H1 (cell line): ENCODE results near the gene ACTR8. TPM values are rescaled to one million over a fixed set of nuclear protein-coding genes. Genes with fewer than 3 reads are reported as not detected.

Source experiments
- CTCF ChIA-PET: fragments of 300-600 bp; sonication (Branson Sonifier 250); formaldehyde crosslinking; loops from one replicate; lab custom pipeline; 2021; ENCODE audit not compliant: partially characterized antibody; lab: Charles Lee
- POLR2A ChIA-PET: fragments of 300-600 bp; sonication (Branson Sonifier 250); formaldehyde crosslinking; loops from one replicate; lab custom pipeline; 2021; ENCODE audit warnings: inconsistent platforms; ENCODE audit not compliant: partially characterized antibody; lab: Charles Lee
- DNase-seq, 2 experiments: peaks; one replicate each; pipeline versions ENCODE4 v3.0.0 to v3.0.0-alpha.2; 2010 to 2022; ENCODE audit warnings: low spot score in 2 of 2, low read depth in 1 of 2, mixed read lengths in 1 of 2
- FAIRE-seq: peaks from 2 replicates; lab custom pipeline; 2011; peaks lifted over from hg19 to GRCh38; lab: Jason Lieb, UNC
- H2AFZ ChIP-seq: 2 replicates; pipeline ENCODE4 v1.8.1; 2012; ENCODE audit warnings: low read length, inconsistent platforms
- H2AK5ac ChIP-seq: 2 replicates; pipeline ENCODE4 v1.6.1; 2013; ENCODE audit warnings: low read depth, low read length
- H2BK120ac ChIP-seq: replicated peaks from 2 replicates; pipeline ENCODE3; 2013; ENCODE audit warnings: low read depth, low read length, inconsistent platforms
- H2BK12ac ChIP-seq: 2 replicates; pipeline ENCODE4 v1.6.1; 2013; ENCODE audit warnings: low read depth, low read length
- H2BK15ac ChIP-seq: 2 replicates; pipeline ENCODE4 v1.6.1; 2013; ENCODE audit warnings: low read length
- H2BK20ac ChIP-seq: 2 replicates; pipeline ENCODE4 v1.6.1; 2013; ENCODE audit warnings: low read length
- H2BK5ac ChIP-seq: 2 replicates; pipeline ENCODE4 v1.6.1; 2013; ENCODE audit warnings: low read depth, low read length
- H3K14ac ChIP-seq: 2 replicates; pipeline ENCODE4 v1.6.1; 2013; ENCODE audit warnings: inconsistent platforms; ENCODE audit not compliant: insufficient read length
- H3K18ac ChIP-seq: 2 replicates; pipeline ENCODE4 v1.6.1; 2013; ENCODE audit warnings: low read length; ENCODE audit errors: extremely low read depth
- H3K23ac ChIP-seq: 2 replicates; pipeline ENCODE4 v1.6.1; 2013; ENCODE audit warnings: inconsistent platforms; ENCODE audit not compliant: insufficient read length
- H3K23me2 ChIP-seq: 2 replicates; pipeline ENCODE4 v1.6.1; 2013; ENCODE audit warnings: low read depth, low read length
- H3K27ac ChIP-seq: 2 replicates; pipeline ENCODE4 v1.6.1; 2011; ENCODE audit warnings: low read depth, low read length, inconsistent platforms
- H3K27me3 ChIP-seq, 4 experiments: replicated peaks in 1 of 4; 1 replicate in 1 of 4; 2 replicates in 3 of 4; pipeline versions ENCODE4 v1.6.1 to v1.8.1; 2011 to 2013; ENCODE audit warnings: low read length in 3 of 4, mild to moderate bottlenecking in 3 of 4, inconsistent platforms in 2 of 4, mixed read lengths in 2 of 4, moderate library complexity in 1 of 4; ENCODE audit not compliant: control insufficient read depth in 3 of 4, insufficient read depth in 3 of 4; ENCODE audit errors: extremely low read depth in 1 of 4
- H3K36me3 ChIP-seq, 4 experiments: 2 replicates each; pipeline versions ENCODE4 v1.6.1 to v1.8.1; 2011 to 2013; ENCODE audit warnings: mild to moderate bottlenecking in 4 of 4, low read length in 3 of 4, moderate library complexity in 2 of 4, control low read depth in 1 of 4, inconsistent platforms in 1 of 4; ENCODE audit not compliant: insufficient read depth in 4 of 4, control insufficient read depth in 2 of 4
- H3K4ac ChIP-seq: replicated peaks from 2 replicates; pipeline ENCODE3; 2013; ENCODE audit warnings: low read length, low read depth, mixed read lengths, inconsistent platforms; ENCODE audit not compliant: insufficient read length
- H3K4me1 ChIP-seq, 4 experiments: replicated peaks in 1 of 4; 1 replicate in 1 of 4; 2 replicates in 3 of 4; pipeline versions ENCODE4 v1.6.1 to v1.8.1; 2011 to 2013; ENCODE audit warnings: low read length in 3 of 4, inconsistent platforms in 2 of 4, mixed read lengths in 1 of 4; ENCODE audit not compliant: insufficient read depth in 4 of 4, control insufficient read depth in 3 of 4
- H3K4me2 ChIP-seq, 2 experiments: 2 replicates each; pipeline versions ENCODE4 v1.6.1 to v1.8.1; 2011 to 2013; ENCODE audit warnings: low read depth in 2 of 2, low read length in 2 of 2, control low read depth in 1 of 2, inconsistent platforms in 1 of 2, mild to moderate bottlenecking in 1 of 2; ENCODE audit not compliant: insufficient read depth in 1 of 2
- H3K4me3 ChIP-seq, 4 experiments: fragments of 200-600, 300-600 bp in 1 of 4; sonication (generic), shearing (Covaris generic), sonication (Bioruptor Twin) in 1 of 4; 2 replicates each; pipeline versions ENCODE4 v1.5.1 to v1.8.1; 2011 to 2016; ENCODE audit warnings: low read length in 4 of 4, low read depth in 3 of 4, control low read depth in 2 of 4, inconsistent platforms in 2 of 4, mild to moderate bottlenecking in 2 of 4, mixed read lengths in 1 of 4, moderate library complexity in 1 of 4; ENCODE audit not compliant: insufficient read depth in 2 of 4; ENCODE audit errors: extremely low read depth in 1 of 4
- H3K56ac ChIP-seq: replicated peaks from 2 replicates; pipeline ENCODE3; 2013; ENCODE audit warnings: low read depth, mild to moderate bottlenecking, mixed read lengths, low read length, inconsistent platforms; ENCODE audit not compliant: insufficient read length
- H3K79me1 ChIP-seq: 2 replicates; pipeline ENCODE4 v1.6.1; 2013; ENCODE audit warnings: low read depth, low read length, control low read depth
- H3K79me2 ChIP-seq, 2 experiments: 2 replicates each; pipeline versions ENCODE4 v1.6.1 to v1.8.1; 2012 to 2013; ENCODE audit warnings: low read length in 2 of 2, mild to moderate bottlenecking in 2 of 2, inconsistent platforms in 1 of 2; ENCODE audit not compliant: insufficient read depth in 2 of 2, control insufficient read depth in 1 of 2
- H3K9ac ChIP-seq, 4 experiments: replicated peaks in 1 of 4; 1 replicate in 1 of 4; 2 replicates in 3 of 4; pipeline versions ENCODE4 v1.6.1 to v1.8.1; 2011 to 2013; ENCODE audit warnings: low read depth in 3 of 4, low read length in 3 of 4, control low read depth in 2 of 4, mild to moderate bottlenecking in 2 of 4, moderate library complexity in 2 of 4, inconsistent platforms in 1 of 4; ENCODE audit errors: extremely low read depth in 1 of 4
- H3K9me3 ChIP-seq, 2 experiments: 2 replicates each; pipeline versions ENCODE4 v1.6.1 to v1.8.1; 2012 to 2013; ENCODE audit warnings: mild to moderate bottlenecking in 2 of 2, moderate library complexity in 2 of 2, control low read depth in 1 of 2, inconsistent platforms in 1 of 2, low read depth in 1 of 2, low read length in 1 of 2, mixed read lengths in 1 of 2; ENCODE audit not compliant: insufficient read depth in 2 of 2
- H4K20me1 ChIP-seq, 2 experiments: replicated peaks in 1 of 2; 2 replicates each; pipeline versions ENCODE3 to v1.8.1; 2011 to 2013; ENCODE audit warnings: inconsistent platforms in 2 of 2, low read length in 2 of 2, mild to moderate bottlenecking in 1 of 2; ENCODE audit not compliant: insufficient read depth in 2 of 2, control insufficient read depth in 1 of 2
- H4K5ac ChIP-seq: 2 replicates; pipeline ENCODE4 v1.6.1; 2013; ENCODE audit warnings: low read length, low read depth, mixed read lengths, inconsistent platforms; ENCODE audit not compliant: insufficient read length
- H4K8ac ChIP-seq: 2 replicates; pipeline ENCODE4 v1.8.0; 2013; ENCODE audit warnings: mild to moderate bottlenecking, moderate library complexity, low read length, inconsistent platforms; ENCODE audit not compliant: insufficient read depth; ENCODE audit errors: extremely low read depth
- H4K91ac ChIP-seq: replicated peaks from 2 replicates; pipeline ENCODE3; 2013; ENCODE audit warnings: low read length, mixed read lengths, inconsistent platforms; ENCODE audit not compliant: insufficient read length
- BCL11A ChIP-seq, 2 experiments: IDR thresholded peaks; one replicate each; pipeline ENCODE4 v1.6.1; 2011; ENCODE audit warnings: low read depth in 2 of 2, low read length in 2 of 2, mild to moderate bottlenecking in 2 of 2
- CEBPB ChIP-seq: IDR thresholded peaks from 2 replicates; pipeline ENCODE4 v1.6.1; 2012; ENCODE audit warnings: low read depth, low read length
- FOSL1 ChIP-seq: IDR thresholded peaks from 2 replicates; pipeline ENCODE4 v1.6.1; 2011; ENCODE audit warnings: mild to moderate bottlenecking, low read depth, low read length, moderate library complexity; ENCODE audit not compliant: insufficient read depth
- RFX5 ChIP-seq: IDR thresholded peaks from 2 replicates; pipeline ENCODE4 v1.6.1; 2011; ENCODE audit warnings: low read depth, low read length, improper control_type of control experiment, borderline replicate concordance
- WGBS, 2 experiments: shearing (Covaris generic) in 1 of 2; methylation state at CpG; one replicate each; pipeline versions ENCODE4 v1.1.6 to v1.1.7; 2013 to 2015; ENCODE audit warnings: low lambda C conversion rate in 2 of 2, mixed read lengths in 2 of 2, inconsistent platforms in 1 of 2, low coverage in 1 of 2, missing lambda C conversion rate in 1 of 2; ENCODE audit not compliant: insufficient replicate concordance in 2 of 2, insufficient coverage in 1 of 2, insufficient read length in 1 of 2; ENCODE audit errors: extremely low coverage in 1 of 2, missing lambda C conversion rate in 1 of 2; 5-methylcytosine and 5-hydroxymethylcytosine counted together
- polyA plus RNA-seq, 7 experiments: library from polyadenylated mRNA; depleted of rRNA in 3 of 7; stranded (reverse) in 5 of 7; unstranded in 2 of 7; fragments of >200 nt in 5 of 7; fragments of 200-250 nt in 2 of 7; gene quantifications; 1 replicate in 5 of 7; 2 replicates in 1 of 7; 4 replicates in 1 of 7; pipeline versions ENCODE4 v1.2.1 to v1.2.3, GENCODE V29; 2011 to 2013; ENCODE audit warnings: missing spikeins in 2 of 7, mixed read lengths in 2 of 7
- total RNA-seq: library from RNA; stranded (reverse); fragmentation: NEBNext Ultra II Directional; extraction: Animal tissue kit (Norgen Biotek cat#: 25700); gene quantifications from 2 replicates; pipeline ENCODE4 v1.2.1, GENCODE V29; 2021

ACTR8 gene
- total and polyA plus RNA-seq, 2 of the 8 experiments (the other 6 are each of a cell fraction or from before 2014, with no cell fraction given), result 8.3 to 26.9 TPM

- no peak overlapping the region for H2AFZ ChIP-seq
- H3K9ac ChIP-seq, result no peak overlapping the region
- no peak overlapping the region for H2BK5ac ChIP-seq
- H3K27me3 ChIP-seq, result no peaks in the 10 kb centered on the region
- no peaks in the 10 kb centered on the region for H3K79me1 ChIP-seq
- no peak overlapping the region for H3K56ac ChIP-seq
- H3K4me2 ChIP-seq, result no peak overlapping the region
- WGBS, 2 experiments, result 87% methylated on average over 4 of the region's 4 CpGs; no CpG with 5 or more reads in 1 of the 2 experiments
- H2BK12ac ChIP-seq, result no peak overlapping the region
- no peak overlapping the region for H3K23ac ChIP-seq
- peaks cover 0 to 10% (median 3%) of the 10 kb centered on the region in 4 experiments; a peak in 5 of 8 replicates for H3K36me3 ChIP-seq
- H3K4me3 ChIP-seq, result no peak overlapping the region
- H3K79me2 ChIP-seq, result no peaks in the 10 kb centered on the region
- ChIA-PET POLR2A (interaction anchor here (0.7 kb wide), 1 partner anchor 66 kb away, joined by 3 read pairs; no protein-coding TSS in a partner anchor), CTCF (interaction anchor here (1.0 to 1.6 kb wide), 5 partner anchors 9 to 135 kb away, joined by 3 to 8 read pairs (median 3); no protein-coding TSS in a partner anchor)
- FAIRE-seq (no peak), DNase-seq (no peak)
- no peaks in the 10 kb centered on the region; the same call in 1 of the 2 replicates for H3K23me2 ChIP-seq
- no peak overlapping the region for H2BK120ac ChIP-seq
- H4K91ac ChIP-seq, result no peak overlapping the region
- no peak overlapping the region for H4K5ac ChIP-seq
- H3K4me1 ChIP-seq, result peaks cover 0 to 3% (median 1%) of the 10 kb centered on the region in 4 experiments; a peak in 1 of 7 replicates
- H4K20me1 ChIP-seq, result peaks cover 3% of the 10 kb centered on the region in 2 experiments
- no peak overlapping the region for H2AK5ac ChIP-seq
- H2BK20ac ChIP-seq, result no peak overlapping the region
- H3K4ac ChIP-seq, result no peak overlapping the region
- no peak overlapping the region for H3K18ac ChIP-seq
- no peak overlapping the region for H3K27ac ChIP-seq
- no peak overlapping the region for H3K14ac ChIP-seq
- TF ChIP-seq RFX5, result no peak
- TF ChIP-seq CEBPB, result no peak
- no peak for TF ChIP-seq BCL11A (IDR thresholded peaks at IDR 0.05; ENCODE audit: low read depth in 2 of 2, low read length in 2 of 2)
- no peak for TF ChIP-seq FOSL1
- H2BK15ac ChIP-seq, result no peak overlapping the region
- H4K8ac ChIP-seq, result no peak overlapping the region
- no peaks in the 10 kb centered on the region for H3K9me3 ChIP-seq
Observed at GRCh38 chr3:53824795-53825194, 57.2 kb downstream of the ACTR8 start.
